ENCODE data around the gene PICK1. TPM values are rescaled to one million over a fixed set of nuclear protein-coding genes. Genes with fewer than 3 reads are reported as not detected.

PICK1 gene
- total and polyA plus RNA-seq, 2 of the 13 experiments (the other 11 are each of a cell fraction or from before 2014, with no cell fraction given) = 19.3 to 25.3 TPM

DNA sequence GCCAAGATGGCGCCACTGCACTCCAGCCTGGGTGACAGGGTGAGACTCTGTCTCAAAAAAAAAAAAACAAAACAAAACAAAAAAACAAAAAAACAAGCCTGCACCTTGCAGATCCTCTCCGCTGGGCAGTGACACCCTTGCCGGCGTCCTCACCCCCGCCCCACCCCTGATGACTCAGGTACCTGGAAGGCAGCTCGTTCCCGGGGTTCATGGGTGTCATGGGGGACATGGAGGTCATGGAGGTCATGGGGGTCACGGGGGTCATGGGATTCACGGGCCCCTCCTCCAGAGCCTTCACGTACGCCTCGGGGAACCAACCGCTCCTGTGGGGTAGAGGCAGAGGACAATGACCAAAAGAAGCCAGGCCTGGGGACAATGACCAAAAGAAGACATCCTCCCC lies 29.7 kb downstream of the PICK1 start (continued):
- TF ChIP-seq, protein P1, sequence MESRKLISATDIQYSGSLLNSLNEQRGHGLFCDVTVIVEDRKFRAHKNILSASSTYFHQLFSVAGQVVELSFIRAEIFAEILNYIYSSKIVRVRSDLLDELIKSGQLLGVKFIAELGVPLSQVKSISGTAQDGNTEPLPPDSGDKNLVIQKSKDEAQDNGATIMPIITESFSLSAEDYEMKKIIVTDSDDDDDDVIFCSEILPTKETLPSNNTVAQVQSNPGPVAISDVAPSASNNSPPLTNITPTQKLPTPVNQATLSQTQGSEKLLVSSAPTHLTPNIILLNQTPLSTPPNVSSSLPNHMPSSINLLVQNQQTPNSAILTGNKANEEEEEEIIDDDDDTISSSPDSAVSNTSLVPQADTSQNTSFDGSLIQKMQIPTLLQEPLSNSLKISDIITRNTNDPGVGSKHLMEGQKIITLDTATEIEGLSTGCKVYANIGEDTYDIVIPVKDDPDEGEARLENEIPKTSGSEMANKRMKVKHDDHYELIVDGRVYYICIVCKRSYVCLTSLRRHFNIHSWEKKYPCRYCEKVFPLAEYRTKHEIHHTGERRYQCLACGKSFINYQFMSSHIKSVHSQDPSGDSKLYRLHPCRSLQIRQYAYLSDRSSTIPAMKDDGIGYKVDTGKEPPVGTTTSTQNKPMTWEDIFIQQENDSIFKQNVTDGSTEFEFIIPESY (CRISPR knock-in tag; IDR thresholded peaks at IDR 0.05) = no peak

GRCh38 chr22:38087855-38088254 lies 30.7 kb downstream of the PICK1 start:
- CTCF ChIA-PET (ENCODE audit: low intra/inter-chr PET ratio, low total read pairs) = no interaction called here
- no TSS peak for BruUV-seq (replicated peaks)
- ATAC-seq = no peak

More at GRCh38 chr22:38087855-38088254, 30.7 kb downstream of the PICK1 start:
- no peak overlapping the region for H3K4me2 ChIP-seq (ENCODE audit: low read depth, low read length)
- H3K4me1 ChIP-seq (ENCODE audit: insufficient read depth, low read length) = no peaks in the 10 kb centered on the region
- H3K36me3 ChIP-seq (replicated peaks in 1 of 2; ENCODE audit: control insufficient read depth in 1 of 2, insufficient read depth in 2 of 2, low read length in 2 of 2) = peaks cover 9 to 20% of the 10 kb centered on the region in 2 experiments; a peak in 4 of 5 replicates
- 97% methylated on average over 12 of the region's 12 CpGs for WGBS (ENCODE audit: low lambda C conversion rate)
- DNase-seq (ENCODE audit: low spot score) = no peak
- no peak for FAIRE-seq
- no peak overlapping the region for H3K4me3 ChIP-seq (replicated peaks in 1 of 3; ENCODE audit: insufficient read depth in 1 of 3, low read depth in 2 of 3, low read length in 3 of 3)
- no peak overlapping the region for H3K27ac ChIP-seq (ENCODE audit: extremely low read length, insufficient read depth, low read length)
- no peaks in the 10 kb centered on the region for H4K20me1 ChIP-seq (ENCODE audit: insufficient read depth, low read length)
- in situ Hi-C loops (cut with HindIII; ENCODE audit: extremely low pct_ligation_motif_present, low pct_unique_long_range_greater_than_20kb) = no loop called here
- intact Hi-C loops (cut with micrococcal nuclease; ENCODE audit: unreplicated experiment) = no loop called here
- no peaks in the 10 kb centered on the region for H3K9me3 ChIP-seq (ENCODE audit: low read length)
- no peaks in the 10 kb centered on the region for H3K27me3 ChIP-seq (ENCODE audit: control insufficient read depth in 1 of 2, insufficient read depth in 2 of 2, low read length in 2 of 2)
- H3K79me2 ChIP-seq (ENCODE audit: insufficient read depth, low read length) = no peaks in the 10 kb centered on the region
- POLR2A ChIA-PET = no interaction called here
- no peak overlapping the region for H2AFZ ChIP-seq (ENCODE audit: low read length)
- no peak overlapping the region for H3K9ac ChIP-seq (ENCODE audit: insufficient read depth, low read depth, low read length)
- TF ChIP-seq NFYB (CRISPR knock-in tag; IDR thresholded peaks at IDR 0.05) (no peak), ZNF234 (CRISPR knock-in tag; conservative IDR thresholded peaks at IDR 0.05) (no peak), ZNF879 (CRISPR knock-in tag; IDR thresholded peaks at IDR 0.05) (no peak), PHF20 (CRISPR knock-in tag; IDR thresholded peaks at IDR 0.05) (no peak), MLX (CRISPR knock-in tag; IDR thresholded peaks at IDR 0.05) (no peak), SRSF4 (IDR thresholded peaks at IDR 0.05; ENCODE audit: low read depth, low read length, poor library complexity, severe bottlenecking) (no peak), MXD1 (CRISPR knock-in tag; IDR thresholded peaks at IDR 0.05) (no peak), SP4 (CRISPR knock-in tag; IDR thresholded peaks at IDR 0.05) (no peak), ZNF572 (CRISPR knock-in tag; IDR thresholded peaks at IDR 0.05) (no peak), ZSCAN21 (CRISPR knock-in tag; IDR thresholded peaks at IDR 0.05; ENCODE audit: borderline replicate concordance) (no peak), RBM22 (optimal IDR thresholded peaks at IDR 0.05; ENCODE audit: low read length) (no peak), PHB2 (IDR thresholded peaks at IDR 0.05; ENCODE audit: partially characterized antibody) (no peak), PRMT3 (CRISPR knock-in tag; IDR thresholded peaks at IDR 0.05; ENCODE audit: borderline replicate concordance, low read depth) (no peak), ZNF17 (CRISPR knock-in tag; IDR thresholded peaks at IDR 0.05) (no peak), IKZF4 (CRISPR knock-in tag; IDR thresholded peaks at IDR 0.05; ENCODE audit: borderline replicate concordance, low read depth, not compliant biosample characterization) (no peak), RBFOX2 (IDR thresholded peaks at IDR 0.05; ENCODE audit: low read depth, low read length) (no peak), HNRNPUL1 (IDR thresholded peaks at IDR 0.05; ENCODE audit: low read depth, low read length) (no peak), NFYC (CRISPR knock-in tag; IDR thresholded peaks at IDR 0.05) (no peak), CSRNP1 (CRISPR knock-in tag; IDR thresholded peaks at IDR 0.05) (no peak)
- TF ChIP-seq, protein P2, sequence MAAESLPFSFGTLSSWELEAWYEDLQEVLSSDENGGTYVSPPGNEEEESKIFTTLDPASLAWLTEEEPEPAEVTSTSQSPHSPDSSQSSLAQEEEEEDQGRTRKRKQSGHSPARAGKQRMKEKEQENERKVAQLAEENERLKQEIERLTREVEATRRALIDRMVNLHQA (CRISPR knock-in tag; IDR thresholded peaks at IDR 0.05) = no peak

Data from HepG2 (cell line).